Tongue (tissue), 2 donors: Measurements from ENCODE around the gene CFAP65. TPM values are rescaled to one million over a fixed set of nuclear protein-coding genes. Genes with fewer than 3 reads are reported as not detected.
A peak's percentile ranks its signal among the peaks of the same experiment; 100 is the strongest.

Experiments
- DNase-seq: peaks from one replicate; pipeline ENCODE4 v3.0.0-alpha.2; 2015
- total RNA-seq: library from RNA; depleted of rRNA; stranded (reverse); fragments of >200 nt; gene quantifications from one replicate; pipeline ENCODE4 v1.2.3, GENCODE V29; 2014

CFAP65 gene
- total RNA-seq, 1 donor from 2014 or later: not detected

- DNase-seq: no peak
These were observed 50.7 kb downstream of the CFAP65 start for GRCh38 chr2:218990612-218991011.

DNA sequence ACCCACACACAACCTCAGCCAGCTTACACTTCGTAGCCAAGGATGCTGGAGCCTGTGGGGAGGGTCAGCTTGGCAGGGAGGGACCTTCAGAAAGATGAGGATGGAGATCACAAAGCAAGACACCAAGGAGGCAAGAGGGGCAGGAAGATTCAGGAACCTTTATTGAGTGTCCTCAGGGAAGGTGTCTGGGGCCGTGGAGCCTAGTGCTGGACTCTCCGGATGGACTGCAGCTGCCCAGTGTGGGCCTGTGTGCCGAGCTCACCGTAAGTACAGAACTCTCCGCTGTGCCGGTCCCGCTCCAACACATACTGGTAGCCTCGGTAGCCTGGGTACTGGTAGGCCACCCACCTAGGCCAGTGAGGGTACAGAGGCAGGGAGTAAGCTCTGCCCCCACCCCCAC is 51.3 kb downstream of the CFAP65 start:
- no peak for DNase-seq

GRCh38 chr2:218988650-218989049 is 52.7 kb downstream of the CFAP65 start:
- DNase-seq: no peak

GRCh38 chr2:218988164-218988563 is 53.2 kb downstream of the CFAP65 start:
- DNase-seq: no peak

GRCh38 chr2:218986148-218986761 is 55.1 kb downstream of the CFAP65 start:
- DNase-seq: no peak

DNA sequence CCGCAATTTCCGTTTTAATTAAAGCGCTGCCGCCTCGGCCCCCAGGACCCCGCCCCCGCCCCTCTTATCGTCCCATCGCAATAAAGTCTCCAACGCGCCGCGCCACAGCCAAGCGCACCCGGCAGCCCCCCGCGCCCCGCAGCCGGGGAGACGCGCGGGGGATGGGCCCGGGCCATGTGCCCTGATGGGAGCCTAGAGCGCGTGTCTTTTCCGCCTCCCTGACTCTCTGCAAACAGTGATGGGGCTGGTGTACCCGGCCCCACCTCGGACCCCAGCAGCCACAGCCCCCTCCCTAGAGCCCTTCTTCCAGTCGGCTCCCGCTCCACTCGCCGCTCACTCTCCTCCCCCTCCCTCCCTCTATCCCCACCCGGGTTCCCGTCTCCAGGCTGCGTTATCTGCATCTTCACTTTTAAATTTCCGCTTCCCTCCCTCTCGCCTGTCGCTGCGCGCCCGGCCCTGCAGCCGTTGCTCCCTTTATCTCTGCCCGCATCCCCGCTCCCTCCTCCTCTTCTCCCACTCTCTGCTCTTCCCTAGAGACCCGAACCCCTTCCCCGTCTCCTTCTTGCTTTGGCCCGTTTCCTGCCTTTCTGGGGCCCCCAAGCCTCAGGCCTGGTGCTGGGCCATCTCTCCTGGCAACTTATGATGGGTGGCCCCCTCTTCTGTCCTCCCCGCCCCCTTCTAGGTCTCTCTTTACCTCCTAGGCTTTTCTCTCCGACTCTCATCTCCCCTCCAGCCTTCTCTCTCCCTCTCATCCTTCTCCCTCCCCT is 55.8 kb downstream of the CFAP65 start:
- DNase-seq: no peak

GRCh38 chr2:218985021-218985324 is 56.3 kb downstream of the CFAP65 start, which contains the start of gene FEV:
TSS of gene FEV (minus strand) at chr2:218985184. CDS start at chr2:218985075, 109 bp downstream.
- no peak for DNase-seq

DNA sequence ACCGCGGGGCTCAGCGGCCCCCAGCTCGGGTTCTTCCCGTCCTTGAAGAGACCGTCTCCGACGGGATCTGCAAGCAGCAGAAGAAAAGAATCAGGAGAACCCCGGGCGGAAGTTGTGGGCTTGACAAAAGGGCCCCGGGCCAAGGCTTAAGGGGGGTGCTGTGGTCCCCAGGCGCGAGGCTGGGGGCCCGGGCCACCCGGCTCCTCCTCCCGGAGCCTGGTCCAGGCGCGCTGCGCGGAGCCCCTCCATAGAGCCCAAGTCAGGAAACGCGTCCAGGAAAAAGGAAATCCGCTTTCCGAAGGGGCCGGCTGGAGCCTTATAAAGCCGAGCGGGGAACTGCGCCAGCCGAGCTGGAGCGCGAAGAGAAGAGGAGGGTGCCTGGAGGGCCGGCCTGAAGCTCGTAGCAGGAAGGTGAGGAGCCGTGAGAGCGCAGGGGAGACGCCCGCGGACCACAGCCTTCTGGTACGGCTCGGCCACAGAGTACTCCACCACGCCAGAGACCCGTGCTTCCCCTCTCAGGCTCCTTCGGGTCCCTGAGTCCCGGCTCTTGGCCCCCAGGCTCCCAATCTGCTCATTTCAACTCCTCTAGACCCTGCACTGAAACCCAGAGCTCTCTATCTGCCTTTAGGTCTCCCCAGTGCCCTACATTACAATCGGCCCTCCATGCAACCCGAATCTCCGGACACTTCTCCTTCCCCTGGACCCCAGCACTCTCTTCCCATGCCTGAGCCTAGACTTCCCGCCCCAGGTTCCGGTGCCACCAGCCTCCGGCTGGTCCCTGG is 56.9 kb downstream of the CFAP65 start:
- peak; percentile 56 for DNase-seq

DNA sequence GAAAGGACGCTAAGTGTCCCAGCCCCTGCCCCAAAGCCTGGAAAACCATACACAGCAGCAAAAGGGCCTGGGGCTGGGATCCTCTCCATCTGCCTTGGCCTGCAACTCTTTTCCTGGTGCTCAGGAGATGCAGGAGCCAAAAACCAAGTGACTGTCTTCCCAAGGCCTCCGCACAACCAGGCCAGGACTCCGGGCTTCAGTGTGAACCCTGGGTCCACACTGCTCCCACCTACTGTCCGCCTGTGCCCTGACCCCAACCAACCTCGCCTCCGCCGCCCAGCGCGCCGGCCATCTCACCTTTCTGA is 57.4 kb downstream of the CFAP65 start:
- DNase-seq: no peak

GRCh38 chr2:218983263-218983933 is 57.9 kb downstream of the CFAP65 start:
- no peak for DNase-seq

- DNase-seq: no peak
These were observed 58.6 kb downstream of the CFAP65 start for GRCh38 chr2:218982586-218983262.

DNA sequence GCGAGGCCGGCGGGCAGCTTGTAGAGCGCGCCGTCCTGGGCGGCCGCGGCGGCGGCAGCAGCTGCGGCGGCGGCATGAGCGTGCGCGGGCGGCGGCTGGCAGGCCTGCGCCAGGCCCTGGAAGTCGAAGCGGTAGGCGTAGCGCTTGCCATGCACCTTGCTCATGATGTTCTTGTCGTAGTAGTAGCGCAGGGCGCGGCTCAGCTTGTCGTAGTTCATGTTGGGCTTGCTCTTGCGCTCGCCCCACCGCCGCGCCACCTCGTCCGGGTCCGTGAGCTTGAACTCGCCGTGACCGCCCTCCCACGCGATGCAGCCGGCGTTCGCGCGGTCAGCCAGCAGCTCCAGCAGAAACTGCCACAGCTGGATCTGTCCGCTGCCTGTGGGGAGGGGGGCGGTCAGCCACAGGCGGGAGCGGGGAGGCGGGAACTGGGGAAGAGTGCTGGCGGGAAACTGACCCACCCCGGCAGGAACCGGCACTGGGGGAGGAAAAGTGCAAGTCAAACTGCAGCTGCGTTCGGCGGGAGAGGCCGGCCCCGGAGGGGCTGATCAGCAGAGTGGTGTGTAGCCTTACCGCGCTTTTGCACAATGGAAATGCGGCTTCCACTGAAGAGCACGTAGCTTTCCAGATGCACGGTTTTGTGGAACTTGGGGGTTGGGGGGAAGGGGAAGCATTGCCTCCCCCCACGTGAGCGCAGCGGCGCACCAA is 59.3 kb downstream of the CFAP65 start:
- peak; percentile 52 for DNase-seq

GRCh38 chr2:218981390-218981880 is 59.9 kb downstream of the CFAP65 start:
- no peak for DNase-seq

DNA sequence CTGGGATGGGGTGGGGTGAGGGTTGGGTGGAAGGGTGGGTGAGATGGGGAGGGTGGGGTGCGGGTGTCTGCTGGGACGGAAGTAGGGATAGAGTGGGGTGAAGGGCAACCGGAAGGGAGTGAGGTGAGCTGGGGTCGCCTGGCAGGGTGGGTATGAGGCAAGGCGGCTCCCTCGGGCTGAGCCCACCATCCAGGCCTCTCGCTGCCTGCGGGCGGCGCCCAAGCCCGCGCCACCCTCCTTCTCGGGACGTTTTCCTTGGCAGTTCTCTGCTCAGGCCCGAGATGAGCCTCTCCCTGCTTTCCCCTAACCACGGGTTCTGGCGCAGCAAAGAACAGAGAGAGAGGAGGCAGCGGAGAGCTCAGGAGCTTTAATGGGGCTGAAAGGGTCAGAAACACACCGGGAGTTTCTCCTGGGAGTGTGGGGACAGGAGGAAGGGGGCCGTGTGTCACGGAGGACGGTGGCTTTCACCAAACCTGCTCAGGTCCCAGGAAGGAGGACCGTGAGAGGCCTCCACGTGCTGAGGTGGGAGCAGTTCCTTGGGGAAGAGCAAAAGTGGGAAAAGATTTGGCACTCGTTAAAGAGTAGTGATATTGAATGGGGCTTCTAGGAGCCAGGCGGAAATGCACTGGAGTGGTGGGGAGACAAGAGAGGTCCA is 60.5 kb downstream of the CFAP65 start:
- DNase-seq: no peak

GRCh38 chr2:218979846-218980734 is 61.2 kb downstream of the CFAP65 start:
- peak; percentile 88 for DNase-seq

DNA sequence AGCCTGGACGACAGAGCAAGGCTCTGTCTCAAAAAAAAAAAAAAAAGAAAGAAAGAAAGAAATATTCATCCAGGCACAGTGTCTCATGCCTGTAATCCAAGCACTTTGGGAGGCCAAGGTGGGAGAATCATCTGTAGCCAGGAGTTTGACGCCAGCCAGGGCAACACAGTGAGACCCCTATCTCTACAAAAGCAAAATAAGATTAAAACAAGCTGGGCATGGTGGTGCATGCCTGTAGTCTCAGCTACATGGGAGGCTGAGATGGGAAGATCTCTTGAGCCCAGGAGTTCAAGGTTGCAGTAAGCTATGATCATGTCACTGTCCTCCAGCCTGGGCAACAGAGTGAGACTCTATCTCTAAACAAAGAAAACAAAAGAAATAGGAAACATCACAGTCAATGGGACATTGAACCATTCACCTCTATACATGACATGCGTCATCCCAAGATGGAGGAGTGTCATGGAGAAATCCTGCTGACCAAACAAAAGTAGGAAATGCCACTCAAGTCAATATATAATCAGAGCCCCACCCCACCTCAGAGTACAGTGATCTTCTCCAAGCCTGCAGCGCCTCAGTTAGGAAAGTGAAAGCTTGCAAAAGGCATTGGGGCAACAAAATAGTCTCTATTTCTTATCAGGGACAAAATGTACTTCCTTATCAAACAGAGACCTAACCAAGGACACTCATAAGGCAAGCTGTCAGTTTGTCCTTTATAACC is 66.1 kb downstream of the CFAP65 start:
- no peak for DNase-seq

DNA sequence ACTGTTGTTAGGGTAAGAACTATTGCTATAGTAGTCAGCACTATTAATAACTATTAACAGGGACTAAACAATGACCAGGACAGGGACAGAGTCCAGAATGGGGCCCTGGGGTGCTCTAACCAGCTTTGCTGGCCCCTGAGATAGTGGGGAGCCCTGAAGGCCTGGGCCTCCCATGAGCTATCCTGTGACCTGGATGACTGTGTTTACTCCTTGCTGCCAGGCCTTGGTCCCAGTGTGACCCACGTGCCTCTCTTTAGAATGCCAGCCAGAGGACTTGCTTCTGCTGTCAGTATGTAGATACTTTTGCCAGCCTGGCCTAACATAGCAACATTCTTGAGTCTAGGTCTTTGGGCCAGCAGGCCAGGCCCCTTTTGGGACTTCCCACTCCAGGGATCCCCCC is 70.4 kb downstream of the CFAP65 start:
- DNase-seq: no peak

GRCh38 chr2:218964041-218964771 is 77.1 kb downstream of the CFAP65 start:
- DNase-seq: no peak
